GM12875 (cell line): ENCODE data around the gene NELL1.

ENCODE experiments used
- H3K4me3 ChIP-seq: one replicate; pipeline ENCODE4 v1.5.1; 2011; ENCODE audit warnings: low read depth, low read length, control low read depth
- TF ChIP-seq, protein P1 (sequence below): IDR thresholded peaks from 2 replicates; pipeline ENCODE4 v1.5.1; 2011; ENCODE audit warnings: low read depth, mild to moderate bottlenecking, control low read depth, inconsistent platforms, low read length, moderate library complexity, borderline replicate concordance; ENCODE audit not compliant: insufficient read depth

The NELL1 gene

DNA sequence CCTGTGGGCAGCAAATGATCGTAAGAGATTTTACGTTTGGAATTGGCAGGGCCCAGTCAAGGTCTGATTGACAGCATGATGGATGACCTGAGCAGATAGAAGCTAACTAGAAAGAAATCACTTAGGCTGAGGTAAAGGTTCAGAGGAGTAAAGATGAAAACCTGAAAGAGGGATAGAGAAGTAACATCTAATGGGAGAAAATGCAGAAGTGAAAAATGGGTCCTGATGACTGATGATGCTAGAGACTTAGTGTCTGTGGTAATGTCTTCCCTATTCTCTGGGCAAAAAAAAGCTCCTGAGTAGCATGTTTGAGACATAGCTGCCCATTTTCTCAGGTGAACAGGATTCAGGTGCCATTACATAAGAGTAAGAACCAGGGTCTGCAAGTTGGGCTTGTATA lies 894.7 kb downstream of the NELL1 start:
- no peak overlapping the region for H3K4me3 ChIP-seq

DNA sequence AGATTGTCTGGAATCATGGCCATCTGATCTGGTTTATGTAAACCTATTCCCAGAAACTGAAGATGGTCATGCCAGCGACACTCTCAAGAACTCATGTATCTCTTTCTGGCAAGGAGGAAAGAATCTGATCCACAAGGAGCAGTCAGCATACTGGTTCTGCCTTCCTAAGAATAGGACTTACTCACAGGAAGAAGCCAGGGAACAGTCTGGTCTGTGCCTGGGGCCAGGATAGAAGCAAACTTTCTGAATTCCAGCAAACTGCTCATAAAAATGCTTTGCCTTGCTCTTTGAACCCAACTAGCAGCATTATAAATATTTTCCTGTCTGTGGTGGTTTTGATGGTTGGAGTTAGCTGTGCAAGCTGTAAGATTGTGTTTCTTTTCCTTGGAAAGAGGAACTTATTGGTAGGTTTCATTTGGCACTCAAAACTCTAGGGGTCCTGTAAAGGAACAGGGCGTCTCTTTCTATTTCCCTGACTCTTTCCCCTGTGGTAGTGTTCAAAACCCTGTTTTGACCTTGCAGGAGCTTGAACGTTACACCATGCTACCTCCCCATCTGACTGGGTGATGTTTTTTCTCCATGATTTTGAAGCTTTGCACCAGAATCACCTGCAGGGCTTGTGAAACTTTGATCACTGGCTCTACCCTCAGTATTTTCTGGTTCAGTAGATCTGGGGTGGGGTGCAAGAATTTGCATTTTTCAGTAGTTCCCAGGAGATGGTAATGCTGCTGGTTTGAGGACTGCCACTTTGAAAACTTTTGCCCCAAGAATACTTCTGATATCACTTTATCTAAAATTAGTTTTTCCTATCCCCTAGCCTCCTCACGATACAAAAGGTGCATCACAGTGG lies 895.7 kb downstream of the NELL1 start:
- TF ChIP-seq, protein P1, sequence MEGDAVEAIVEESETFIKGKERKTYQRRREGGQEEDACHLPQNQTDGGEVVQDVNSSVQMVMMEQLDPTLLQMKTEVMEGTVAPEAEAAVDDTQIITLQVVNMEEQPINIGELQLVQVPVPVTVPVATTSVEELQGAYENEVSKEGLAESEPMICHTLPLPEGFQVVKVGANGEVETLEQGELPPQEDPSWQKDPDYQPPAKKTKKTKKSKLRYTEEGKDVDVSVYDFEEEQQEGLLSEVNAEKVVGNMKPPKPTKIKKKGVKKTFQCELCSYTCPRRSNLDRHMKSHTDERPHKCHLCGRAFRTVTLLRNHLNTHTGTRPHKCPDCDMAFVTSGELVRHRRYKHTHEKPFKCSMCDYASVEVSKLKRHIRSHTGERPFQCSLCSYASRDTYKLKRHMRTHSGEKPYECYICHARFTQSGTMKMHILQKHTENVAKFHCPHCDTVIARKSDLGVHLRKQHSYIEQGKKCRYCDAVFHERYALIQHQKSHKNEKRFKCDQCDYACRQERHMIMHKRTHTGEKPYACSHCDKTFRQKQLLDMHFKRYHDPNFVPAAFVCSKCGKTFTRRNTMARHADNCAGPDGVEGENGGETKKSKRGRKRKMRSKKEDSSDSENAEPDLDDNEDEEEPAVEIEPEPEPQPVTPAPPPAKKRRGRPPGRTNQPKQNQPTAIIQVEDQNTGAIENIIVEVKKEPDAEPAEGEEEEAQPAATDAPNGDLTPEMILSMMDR: no peak
- H3K4me3 ChIP-seq: no peak overlapping the region

More for the DNA sequence above, 894.7 kb downstream of the NELL1 start:
- TF ChIP-seq, protein P1: no peak

DNA sequence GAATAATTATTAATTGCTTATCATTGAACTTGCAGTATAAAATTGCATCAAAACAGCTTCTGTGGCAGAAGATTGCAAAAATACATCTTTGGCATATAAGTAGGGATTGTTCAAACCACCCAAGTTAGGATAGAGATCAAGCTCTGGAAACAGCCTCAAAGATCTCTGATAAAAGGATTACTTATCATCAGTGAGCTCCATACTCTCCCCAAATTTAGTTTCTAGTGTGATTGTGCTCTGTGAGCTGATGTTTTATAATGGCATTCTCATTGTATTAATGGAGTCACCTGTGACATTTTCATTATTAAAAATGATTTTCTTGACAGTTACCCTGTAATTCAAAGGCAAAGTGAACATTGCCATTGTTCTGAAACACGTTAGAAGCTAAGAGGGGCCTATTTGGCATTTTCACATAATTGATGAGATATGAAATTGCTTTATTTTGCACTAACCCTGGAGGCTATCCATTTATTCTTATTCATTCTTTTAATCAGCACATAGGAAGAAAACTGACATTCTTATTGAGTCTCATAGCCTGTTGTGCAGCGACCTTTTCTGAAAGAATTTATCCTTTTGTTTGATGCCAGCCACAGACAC lies 897.2 kb downstream of the NELL1 start:
- no peak overlapping the region for H3K4me3 ChIP-seq
- TF ChIP-seq, protein P1: no peak

DNA sequence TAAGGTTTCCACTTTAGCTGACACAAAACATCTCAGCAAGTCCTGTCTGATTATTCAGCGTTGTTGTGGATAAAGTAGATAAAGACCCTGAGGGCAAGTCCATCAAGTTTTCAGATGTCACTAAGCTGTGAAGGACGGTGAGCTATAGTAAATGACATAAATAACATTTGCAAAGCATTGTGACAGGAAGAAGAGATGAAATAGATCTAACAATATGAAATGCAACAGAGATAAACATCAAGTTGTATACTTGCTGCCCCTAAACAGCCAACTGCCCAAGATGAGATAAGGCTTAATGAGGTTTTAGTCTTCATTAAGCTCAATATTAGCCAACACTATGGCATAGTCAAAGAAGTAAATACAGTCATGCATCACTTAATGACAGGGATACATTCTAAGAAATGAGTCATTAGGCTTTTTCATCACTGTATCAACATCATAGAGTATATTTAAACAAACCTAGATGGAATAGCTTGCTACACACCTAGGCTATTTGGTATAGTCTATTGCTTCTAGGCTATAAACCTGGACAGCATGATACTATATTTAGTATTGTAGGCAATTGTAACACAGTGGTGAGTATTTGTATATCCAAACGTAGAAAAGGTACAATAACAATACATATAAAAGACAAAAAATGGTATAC lies 898.4 kb downstream of the NELL1 start:
- TF ChIP-seq, protein P1: no peak
- no peak overlapping the region for H3K4me3 ChIP-seq

DNA sequence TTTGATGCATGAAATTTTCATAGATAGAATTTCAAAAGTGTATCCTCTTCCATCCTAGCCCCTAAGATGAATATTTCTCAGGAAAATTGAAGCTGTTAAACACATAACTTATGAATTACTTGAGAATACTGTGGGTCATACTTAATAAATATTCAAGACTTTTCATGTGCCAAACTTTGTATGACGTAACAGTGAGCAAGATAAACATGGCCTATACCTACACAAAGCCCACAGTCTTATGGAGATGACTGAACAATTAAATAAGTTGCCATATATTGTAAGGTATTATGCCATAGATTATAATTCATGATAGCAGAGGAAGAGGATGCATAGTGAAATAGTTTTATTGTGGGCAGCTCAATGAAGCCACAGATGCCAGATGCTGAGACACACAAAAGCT lies 902.8 kb downstream of the NELL1 start:
- TF ChIP-seq, protein P1: no peak
- H3K4me3 ChIP-seq: no peak overlapping the region

DNA sequence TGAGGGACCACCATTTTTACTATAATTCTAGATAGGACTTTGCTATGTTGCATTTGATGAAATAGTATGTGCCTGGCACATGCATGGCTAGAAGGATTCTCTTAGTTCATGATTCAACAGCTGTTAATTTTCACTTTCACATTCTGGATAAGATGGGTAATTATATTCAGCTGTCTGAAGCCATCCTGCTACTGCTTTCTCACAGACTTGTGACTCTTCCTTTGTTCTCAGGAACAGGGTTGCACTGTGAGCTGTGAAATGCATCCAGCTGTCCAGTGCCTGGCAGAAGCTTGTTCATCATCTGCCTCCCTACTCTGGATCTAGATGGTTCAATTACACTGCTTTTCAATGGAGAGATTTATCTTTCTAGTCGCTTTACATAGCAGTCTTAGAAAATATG lies 913.4 kb downstream of the NELL1 start:
- no peak overlapping the region for H3K4me3 ChIP-seq
- TF ChIP-seq, protein P1: no peak
